Suppressor macrophage treated with lipopolysaccharide for 4 hours (primary cell): ENCODE measurements around the gene ZNF503.
"Not testable (repeated sequence)": the region's sequence is repeated elsewhere in the genome, so short reads cannot be mapped to it uniquely, and the experiment has no call there.

Experiments
- DNase-seq: peaks from one replicate; pipeline ENCODE4 v3.0.0-alpha.2; 2020

ZNF503 gene

GRCh38 chr10:75395066-75395931 is 6.3 kb downstream of the ZNF503 start:
- DNase-seq = peak; percentile 77

DNA sequence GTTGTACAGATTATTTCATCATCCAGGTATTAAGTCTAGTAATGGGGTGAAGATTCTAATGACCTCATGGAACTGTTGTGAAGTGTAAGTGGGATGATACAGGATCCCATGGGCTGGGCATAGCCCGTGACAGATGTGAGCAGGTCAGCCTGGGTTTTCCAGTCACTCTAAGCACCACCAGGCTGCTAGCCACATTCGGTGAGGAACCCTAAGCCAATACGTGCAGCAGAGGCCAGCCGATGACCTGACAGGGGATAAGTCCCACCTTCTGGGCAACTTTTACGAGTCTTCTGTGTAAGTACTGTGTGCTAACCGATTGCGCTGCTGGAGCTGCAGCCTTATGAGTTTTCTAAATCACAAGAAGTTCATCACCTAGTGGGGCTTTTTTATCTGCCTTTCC is 7.3 kb downstream of the ZNF503 start:
- DNase-seq = no peak

DNA sequence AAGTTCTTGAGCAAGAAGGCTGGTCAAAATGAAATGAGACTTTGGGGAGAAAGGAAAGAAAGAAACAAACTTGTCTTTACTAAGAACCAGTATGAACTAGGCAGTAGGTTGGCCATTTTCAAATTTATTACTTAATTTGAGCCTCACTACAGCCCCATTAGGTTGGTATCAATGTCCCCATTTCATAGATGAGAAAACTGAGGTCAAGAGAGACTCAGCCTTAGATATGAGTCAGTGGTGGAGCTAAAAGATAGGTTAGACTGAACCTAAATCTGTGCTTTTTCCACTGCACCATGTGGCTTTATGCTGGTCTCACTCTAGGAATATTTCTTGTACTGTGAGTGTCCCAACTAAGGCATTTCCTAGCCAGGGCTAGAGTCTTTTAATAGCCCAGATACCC is 8.8 kb downstream of the ZNF503 start:
- DNase-seq = no peak

- no peak for DNase-seq
Observed at GRCh38 chr10:75392271-75392670, 9.3 kb downstream of the ZNF503 start.

- no peak for DNase-seq
Observed at GRCh38 chr10:75390178-75390577, 11.4 kb downstream of the ZNF503 start.

GRCh38 chr10:75388082-75388481 is 13.5 kb downstream of the ZNF503 start:
- no peak for DNase-seq

GRCh38 chr10:75386128-75386527 is 15.4 kb downstream of the ZNF503 start:
- DNase-seq = no peak

DNA sequence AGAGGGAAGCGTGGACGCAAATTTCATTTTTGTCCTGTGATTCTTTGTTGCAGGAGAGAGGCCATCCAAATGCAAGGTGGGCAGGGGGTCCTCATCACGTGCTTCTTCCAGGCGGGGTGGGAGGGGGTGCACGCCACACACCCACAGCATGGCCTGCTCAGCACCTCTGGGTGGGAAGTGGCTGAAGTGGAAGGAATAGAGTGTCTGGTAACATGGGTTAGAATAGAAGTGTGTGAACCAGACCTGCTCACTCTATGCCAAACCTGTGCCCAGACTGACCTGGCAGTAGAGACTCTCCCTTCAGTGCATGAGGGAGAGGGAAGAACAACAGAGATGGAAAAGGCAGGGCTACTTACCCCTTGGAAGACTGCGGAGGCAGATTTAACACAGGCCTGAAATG is 21.7 kb downstream of the ZNF503 start:
- DNase-seq = no peak

- DNase-seq = no peak
Observed at GRCh38 chr10:75379212-75379724, 22.3 kb downstream of the ZNF503 start.

DNA sequence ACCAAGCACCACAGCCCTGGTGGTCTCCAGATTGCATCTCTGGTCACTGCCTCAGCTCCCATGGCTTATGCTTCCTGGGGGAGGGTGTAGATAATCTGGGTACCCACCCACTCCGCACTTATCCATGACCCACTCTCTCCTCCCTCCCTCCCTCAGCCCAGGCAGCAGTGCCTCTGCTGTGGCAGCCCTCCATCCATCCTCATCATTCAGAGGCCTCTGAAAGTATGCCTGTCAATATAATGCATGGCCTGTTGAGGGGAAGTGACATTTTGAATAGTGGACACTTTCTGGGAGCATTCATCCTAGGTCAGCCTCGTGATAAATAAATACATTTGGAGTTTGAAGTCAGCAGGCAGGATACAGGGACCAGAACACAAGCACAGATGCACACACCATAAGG is 23.2 kb downstream of the ZNF503 start:
- no peak for DNase-seq

DNA sequence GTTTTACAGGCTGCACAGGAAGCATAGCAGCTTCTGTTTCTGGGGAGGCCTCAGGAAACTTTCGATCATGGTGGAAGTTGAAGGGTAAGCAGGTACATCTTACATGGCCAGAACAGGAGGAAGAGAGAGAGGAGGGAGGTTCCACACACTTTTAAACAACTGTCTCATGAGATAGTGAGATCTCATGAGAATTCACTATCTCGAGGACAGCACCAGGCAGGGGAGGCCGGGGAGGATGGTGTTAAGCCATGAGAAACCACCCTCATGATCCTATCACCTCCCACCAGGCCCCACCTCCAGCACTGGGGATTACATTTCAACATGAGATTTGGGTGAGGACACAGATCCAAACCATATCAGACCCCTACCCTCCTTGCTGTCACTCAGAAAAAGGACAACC is 23.7 kb downstream of the ZNF503 start:
- DNase-seq = no peak

GRCh38 chr10:75375838-75376237 is 25.7 kb downstream of the ZNF503 start:
- DNase-seq = peak; percentile 83

DNA sequence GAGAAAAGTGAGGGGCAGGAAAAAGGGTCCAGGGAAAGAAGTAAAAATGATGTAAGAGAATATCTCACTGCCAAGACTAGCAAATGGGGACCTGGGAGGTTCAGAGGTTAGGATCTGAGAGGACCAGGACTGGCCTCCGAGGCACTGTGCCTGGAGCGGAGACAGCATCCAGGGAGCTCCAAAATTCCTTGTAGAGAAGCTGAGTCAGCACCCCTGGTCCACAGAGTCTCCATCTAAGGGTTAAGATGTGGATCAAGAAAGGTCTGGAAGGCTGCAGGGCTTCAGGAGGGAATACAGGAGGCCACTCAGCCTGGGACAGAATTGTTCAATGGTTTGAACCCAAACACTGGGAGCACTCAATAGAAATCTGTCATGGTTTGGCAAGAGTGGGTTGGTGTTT is 30.6 kb downstream of the ZNF503 start:
- DNase-seq = no peak

GRCh38 chr10:75369838-75370237 is 31.7 kb downstream of the ZNF503 start:
- not testable (repeated sequence) for DNase-seq

DNA sequence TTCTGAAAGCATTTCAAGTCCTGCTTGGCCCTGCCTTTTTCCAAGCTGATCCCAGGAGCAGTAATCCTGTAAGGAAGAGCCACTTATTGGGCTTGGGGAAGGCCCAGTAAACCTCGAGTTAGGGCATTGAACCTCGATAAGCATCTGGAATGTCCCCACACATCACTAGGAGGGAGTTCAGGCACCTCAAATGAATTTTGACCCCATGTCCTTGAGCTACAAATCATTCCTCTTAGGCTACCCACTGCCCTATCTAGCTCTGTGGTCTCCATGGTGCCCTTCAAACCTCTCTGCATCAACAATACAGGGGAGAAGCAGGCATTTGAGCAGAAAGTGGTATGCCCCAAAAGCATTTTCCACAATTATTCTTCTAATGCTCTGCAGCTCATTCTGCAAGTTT is 33.7 kb downstream of the ZNF503 start:
- no peak for DNase-seq

DNA sequence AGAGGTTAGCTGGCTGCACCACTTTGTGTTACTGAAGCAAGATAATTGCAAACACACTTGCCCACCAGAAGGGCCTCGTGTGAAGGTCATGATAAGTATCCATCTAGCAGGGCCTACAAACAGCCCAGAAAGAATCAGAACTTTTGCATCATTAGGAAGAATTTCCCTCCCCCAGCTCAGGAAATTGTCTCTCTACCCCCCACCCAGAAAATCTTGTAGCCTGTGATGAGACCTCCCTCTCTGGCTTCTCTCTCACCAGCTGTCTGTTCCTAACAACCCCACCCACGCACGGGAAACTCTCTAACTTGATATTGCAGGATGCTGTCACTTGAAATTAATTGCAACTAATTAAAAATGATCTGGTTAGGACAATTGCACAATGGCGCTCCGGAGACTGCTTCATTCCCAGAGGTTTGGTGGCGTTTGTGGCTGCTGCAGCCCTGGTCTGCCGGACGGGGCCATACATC is 34.5 kb downstream of the ZNF503 start:
- no peak for DNase-seq

GRCh38 chr10:75363431-75363830 is 38.1 kb downstream of the ZNF503 start:
- no peak for DNase-seq

GRCh38 chr10:75359876-75360275 is 41.7 kb downstream of the ZNF503 start:
- not testable (repeated sequence) for DNase-seq

DNA sequence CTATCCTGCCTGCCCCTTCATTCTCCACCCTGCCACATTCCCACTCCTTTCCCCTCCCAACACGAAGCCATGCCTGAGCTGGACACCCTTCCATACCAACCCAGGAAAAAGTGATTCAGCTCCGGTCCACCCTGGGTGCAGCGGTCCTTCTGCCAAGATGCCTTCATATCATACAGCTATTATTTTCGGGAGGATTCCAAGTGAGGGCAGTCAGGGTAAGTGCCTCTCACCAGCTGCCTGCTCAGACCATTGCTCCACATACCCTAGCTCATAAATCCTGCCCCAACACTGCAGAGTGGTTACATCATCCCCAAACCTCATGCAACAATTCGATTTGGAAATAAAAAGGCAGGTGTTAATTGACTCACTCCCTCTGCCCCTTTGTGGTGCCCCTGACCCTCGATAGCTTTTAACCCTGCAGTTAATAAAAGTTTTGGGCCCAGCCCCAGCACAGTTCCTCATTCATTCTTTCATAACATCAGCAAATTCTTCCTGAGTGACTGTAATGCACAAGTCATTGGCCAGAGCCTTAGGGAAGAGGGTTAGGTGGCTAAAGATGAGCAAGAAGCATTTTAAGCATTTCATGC is 42.6 kb downstream of the ZNF503 start:
- peak; percentile 35 for DNase-seq

- no peak for DNase-seq
Observed at GRCh38 chr10:75358132-75358531, 43.4 kb downstream of the ZNF503 start.

- DNase-seq = no peak
Observed at GRCh38 chr10:75357500-75357899, 44.1 kb downstream of the ZNF503 start.

GRCh38 chr10:75356484-75356883 is 45.1 kb downstream of the ZNF503 start:
- DNase-seq = no peak

GRCh38 chr10:75355706-75356105 is 45.9 kb downstream of the ZNF503 start:
- DNase-seq = no peak

DNA sequence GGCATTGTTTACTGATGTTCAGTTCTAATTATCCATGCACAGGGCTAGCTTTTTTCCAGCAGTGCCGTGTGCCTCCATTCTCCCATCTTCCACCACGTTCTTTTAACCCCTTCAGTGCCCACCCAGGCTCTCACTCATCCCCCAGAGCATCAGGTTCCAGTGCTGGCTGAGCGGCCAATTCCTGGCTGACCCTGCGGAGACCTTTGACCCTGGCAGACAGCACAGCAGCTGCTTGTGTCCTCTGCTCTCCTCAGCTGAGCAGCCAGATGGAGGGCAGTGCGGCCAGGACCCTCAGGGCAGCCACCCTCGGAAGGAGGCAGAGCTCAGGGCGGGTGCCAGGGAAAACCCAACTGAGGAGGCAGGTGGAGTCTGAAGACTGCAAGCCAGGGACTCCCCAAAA is 48.4 kb downstream of the ZNF503 start:
- DNase-seq = no peak
